GM12872 (cell line): Measurements from ENCODE around the gene OR51G1.

Experiments
- TF ChIP-seq, protein P1 (sequence below): IDR thresholded peaks from 3 replicates; pipeline ENCODE4 v1.5.1; 2011; ENCODE audit warnings: low read depth, mild to moderate bottlenecking, low read length, moderate library complexity; ENCODE audit not compliant: insufficient read depth

The OR51G1 gene

DNA sequence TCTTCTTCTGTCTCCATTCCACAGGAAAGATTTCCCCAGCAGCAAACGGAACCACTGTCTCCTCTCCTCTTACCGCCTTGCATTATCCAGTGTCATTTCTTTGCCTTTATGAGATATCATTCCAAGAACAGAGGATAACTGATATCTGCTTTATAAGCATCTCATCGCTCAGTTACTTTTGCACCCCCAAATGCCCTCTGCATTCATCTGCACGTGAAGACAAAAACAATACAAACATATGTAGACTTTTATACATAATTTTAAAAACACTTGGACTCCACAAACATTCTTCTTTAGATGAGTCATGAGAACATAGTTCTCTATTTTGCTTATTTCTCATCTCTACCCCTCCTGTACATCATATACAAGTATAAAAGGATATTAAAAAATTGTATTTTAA lies 43.0 kb downstream of the OR51G1 start:
- TF ChIP-seq, protein P1, sequence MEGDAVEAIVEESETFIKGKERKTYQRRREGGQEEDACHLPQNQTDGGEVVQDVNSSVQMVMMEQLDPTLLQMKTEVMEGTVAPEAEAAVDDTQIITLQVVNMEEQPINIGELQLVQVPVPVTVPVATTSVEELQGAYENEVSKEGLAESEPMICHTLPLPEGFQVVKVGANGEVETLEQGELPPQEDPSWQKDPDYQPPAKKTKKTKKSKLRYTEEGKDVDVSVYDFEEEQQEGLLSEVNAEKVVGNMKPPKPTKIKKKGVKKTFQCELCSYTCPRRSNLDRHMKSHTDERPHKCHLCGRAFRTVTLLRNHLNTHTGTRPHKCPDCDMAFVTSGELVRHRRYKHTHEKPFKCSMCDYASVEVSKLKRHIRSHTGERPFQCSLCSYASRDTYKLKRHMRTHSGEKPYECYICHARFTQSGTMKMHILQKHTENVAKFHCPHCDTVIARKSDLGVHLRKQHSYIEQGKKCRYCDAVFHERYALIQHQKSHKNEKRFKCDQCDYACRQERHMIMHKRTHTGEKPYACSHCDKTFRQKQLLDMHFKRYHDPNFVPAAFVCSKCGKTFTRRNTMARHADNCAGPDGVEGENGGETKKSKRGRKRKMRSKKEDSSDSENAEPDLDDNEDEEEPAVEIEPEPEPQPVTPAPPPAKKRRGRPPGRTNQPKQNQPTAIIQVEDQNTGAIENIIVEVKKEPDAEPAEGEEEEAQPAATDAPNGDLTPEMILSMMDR, result no peak
